ENCODE data around the gene CELA1. TPM values are rescaled to one million over a fixed set of nuclear protein-coding genes. Genes with fewer than 3 reads are reported as not detected.

The CELA1 gene
- not detected for total RNA-seq

- FAIRE-seq (no peak), DNase-seq (ENCODE audit: low spot score in 2 of 2) (no peak)
These were observed at the start of gene CELA1 for GRCh38 chr12:51346581-51346980. TSS of gene CELA1 (minus strand) at chr12:51346679. CDS start at chr12:51346638, 41 bp downstream.

- FAIRE-seq, result no peak
- no peak for DNase-seq (ENCODE audit: low spot score in 2 of 2)
These were observed 49.1 kb upstream of the CELA1 start for GRCh38 chr12:51395283-51396230.

- no peak for FAIRE-seq
- no peak for DNase-seq (ENCODE audit: low spot score in 2 of 2)
These were observed 47.4 kb upstream of the CELA1 start for GRCh38 chr12:51393676-51394545.

- no peak for FAIRE-seq
- no peak for DNase-seq (ENCODE audit: low spot score in 2 of 2)
These were observed 46.2 kb upstream of the CELA1 start for GRCh38 chr12:51392556-51393237.

DNA sequence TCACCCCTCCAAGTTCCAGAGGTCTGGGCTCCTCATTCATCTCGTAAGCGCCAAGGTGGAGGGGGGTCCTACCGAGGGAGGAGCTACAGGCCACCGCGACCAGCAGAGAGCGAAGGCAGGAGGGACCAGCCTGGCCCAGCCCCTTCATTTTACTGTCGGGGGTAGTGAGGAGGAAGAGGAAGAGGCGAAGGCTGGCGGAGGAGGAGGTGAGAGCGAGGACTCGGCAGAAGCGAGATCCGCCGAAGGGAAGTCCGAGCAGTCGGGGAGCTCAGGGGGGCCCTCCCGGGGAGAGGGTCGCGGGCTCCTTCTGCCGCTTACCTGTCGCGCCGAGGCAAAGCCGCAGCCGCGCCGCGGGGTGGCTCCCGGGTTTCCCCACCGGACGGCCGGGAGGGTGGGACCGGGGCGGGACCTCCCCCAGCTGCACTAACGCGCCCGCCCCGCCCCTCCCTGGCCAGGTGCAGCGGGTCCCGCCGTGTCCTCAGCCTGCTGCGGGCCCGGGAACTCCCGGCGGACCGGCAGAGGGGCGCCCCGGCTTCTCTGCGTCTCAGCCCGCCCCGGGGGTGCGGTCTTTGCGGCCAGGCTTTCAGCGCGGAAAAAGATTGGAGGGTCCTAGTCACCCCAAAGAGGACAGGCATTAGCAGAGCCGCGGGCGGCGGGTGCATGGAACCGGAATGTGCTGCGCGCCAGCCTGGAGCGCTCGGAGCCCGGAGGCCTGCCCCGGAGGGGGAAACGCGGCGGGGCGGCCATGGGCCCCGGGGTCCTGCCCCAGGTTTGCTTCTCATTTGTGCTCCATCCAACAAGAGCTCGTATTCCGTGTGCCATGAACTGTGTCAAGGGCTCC, 45.0 kb upstream of the CELA1 start, which contains the start of gene GALNT6:
Gene GALNT6 (minus strand): TSS at position 124 of the 841 bp plus-strand sequence. CDS start 11,625 bp downstream, outside the sequence.
- no peak for FAIRE-seq

GRCh38 chr12:51390891-51391282, 44.4 kb upstream of the CELA1 start:
- FAIRE-seq (no peak), DNase-seq (ENCODE audit: low spot score in 2 of 2) (no peak)

More for the DNA sequence above, 45.0 kb upstream of the CELA1 start, which contains the start of gene GALNT6:
- DNase-seq (ENCODE audit: low spot score in 2 of 2), result peak; percentile 42 to 59

GRCh38 chr12:51390457-51390856, 44.0 kb upstream of the CELA1 start:
- DNase-seq (ENCODE audit: low spot score in 2 of 2), result no peak
- no peak for FAIRE-seq

DNA sequence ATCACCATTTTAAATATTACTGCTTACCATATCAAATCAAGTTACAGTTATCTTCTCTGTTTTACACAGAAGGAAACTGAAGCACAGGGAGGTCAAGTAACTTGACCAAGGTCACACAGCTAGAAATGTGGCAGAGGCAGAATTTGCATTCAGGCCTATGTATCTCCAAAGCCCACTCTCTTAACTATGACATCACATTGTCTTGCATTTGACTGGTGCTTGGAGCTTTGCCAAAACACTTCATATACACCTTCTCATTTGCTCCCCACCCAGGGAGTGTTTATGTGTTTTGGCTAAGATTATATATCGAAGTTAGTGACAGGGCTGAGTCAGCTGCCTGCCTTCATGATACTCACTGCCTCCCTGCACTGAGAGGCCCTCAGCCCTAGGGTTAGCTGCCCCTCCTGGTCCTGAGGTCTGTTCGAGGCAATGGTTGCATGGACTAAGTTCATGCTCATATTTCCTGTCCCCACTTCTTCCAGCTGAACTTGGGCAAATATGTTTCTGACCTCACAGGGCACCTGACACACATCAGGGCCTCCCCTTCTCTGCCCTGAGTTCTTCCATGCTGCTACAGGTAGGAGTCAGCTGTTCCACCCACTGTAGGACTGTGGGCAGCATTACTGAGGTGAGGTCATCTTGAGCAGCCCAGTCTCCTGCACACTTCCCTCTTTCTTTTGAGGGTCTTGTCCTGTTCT, 43.0 kb upstream of the CELA1 start:
- no peak for FAIRE-seq
- DNase-seq (ENCODE audit: low spot score in 2 of 2), result no peak

DNA sequence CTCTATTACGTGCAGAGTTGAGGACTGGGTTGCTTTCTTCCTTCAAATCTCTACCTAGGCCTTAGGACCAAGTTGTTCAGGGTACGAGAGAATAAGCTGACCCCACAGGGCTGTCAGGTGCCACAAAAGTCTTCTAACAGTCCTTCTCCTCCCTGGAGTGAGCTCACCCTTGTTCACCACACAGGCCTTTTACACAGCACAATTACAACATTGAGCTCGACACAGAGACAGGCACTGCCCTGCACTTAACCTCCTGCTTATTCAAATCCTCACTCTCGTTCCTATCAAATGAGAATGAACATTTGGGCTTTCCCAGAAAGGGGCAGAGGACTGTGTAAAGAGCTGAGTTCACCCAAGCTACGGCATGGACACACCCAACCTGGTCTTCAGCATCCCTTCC, 42.4 kb upstream of the CELA1 start:
- FAIRE-seq, result no peak

DNA sequence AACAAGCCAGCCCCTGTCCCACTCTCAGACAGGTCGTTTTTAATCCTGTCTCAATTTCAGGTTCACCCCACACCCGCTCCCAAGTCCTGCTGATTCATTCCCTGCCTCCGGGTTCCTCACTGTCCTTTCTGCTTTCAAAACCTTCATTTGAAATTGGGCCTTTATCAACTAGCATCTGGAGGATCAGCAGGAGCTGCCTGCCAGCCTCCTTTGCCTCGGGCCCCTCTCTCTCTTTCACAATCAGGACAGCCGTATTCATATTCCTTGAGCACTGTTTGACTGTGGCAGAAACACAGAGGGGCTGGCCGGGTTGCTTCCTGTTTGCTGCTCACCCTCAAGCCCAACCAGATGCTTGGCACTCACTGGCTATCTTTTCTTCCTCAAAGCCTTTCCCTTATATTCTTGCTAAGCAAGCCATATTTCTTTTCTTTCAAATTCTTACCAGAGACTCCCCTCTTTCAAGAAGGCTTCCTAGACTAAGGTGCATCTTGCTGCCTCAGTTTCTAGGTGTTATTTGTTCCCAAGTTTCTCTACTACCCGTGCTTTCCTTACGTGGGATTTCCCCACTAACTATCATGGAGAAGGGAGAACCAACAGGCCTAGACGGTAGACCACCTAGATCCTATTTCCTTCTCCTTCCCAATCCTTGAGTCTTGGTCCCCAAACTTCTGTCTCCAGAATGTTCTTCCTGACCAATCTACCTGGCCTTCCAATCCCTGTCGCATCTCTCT, 41.8 kb upstream of the CELA1 start:
- FAIRE-seq (no peak), DNase-seq (ENCODE audit: low spot score in 2 of 2) (no peak)

More for the DNA sequence above, 42.4 kb upstream of the CELA1 start:
- DNase-seq (ENCODE audit: low spot score in 2 of 2), result no peak

DNA sequence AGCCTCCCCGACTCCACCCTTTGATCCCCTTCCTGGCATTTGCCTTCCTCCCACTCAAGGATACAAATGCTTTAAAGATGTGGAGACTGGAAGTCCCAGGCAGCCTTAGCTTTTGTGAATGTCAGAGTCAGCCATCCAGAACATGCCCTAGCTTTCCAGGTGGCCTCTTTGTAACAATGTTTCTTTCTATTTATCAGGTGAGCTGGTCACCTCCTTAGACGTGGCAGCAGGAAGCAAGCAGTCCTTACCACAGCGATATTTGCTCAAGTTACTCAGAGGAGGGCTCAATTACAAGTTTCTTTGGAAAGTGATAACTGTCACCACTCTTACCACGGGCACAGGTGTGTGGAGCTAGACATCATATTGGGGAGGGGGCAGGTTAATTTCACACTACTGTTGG, 39.9 kb upstream of the CELA1 start:
- DNase-seq (ENCODE audit: low spot score in 2 of 2) (no peak), FAIRE-seq (no peak)

GRCh38 chr12:51383269-51383905, 36.9 kb upstream of the CELA1 start:
- DNase-seq (ENCODE audit: low spot score in 2 of 2), result no peak
- FAIRE-seq, result no peak

GRCh38 chr12:51382173-51382572, 35.7 kb upstream of the CELA1 start:
- no peak for FAIRE-seq
- no peak for DNase-seq (ENCODE audit: low spot score in 2 of 2)

DNA sequence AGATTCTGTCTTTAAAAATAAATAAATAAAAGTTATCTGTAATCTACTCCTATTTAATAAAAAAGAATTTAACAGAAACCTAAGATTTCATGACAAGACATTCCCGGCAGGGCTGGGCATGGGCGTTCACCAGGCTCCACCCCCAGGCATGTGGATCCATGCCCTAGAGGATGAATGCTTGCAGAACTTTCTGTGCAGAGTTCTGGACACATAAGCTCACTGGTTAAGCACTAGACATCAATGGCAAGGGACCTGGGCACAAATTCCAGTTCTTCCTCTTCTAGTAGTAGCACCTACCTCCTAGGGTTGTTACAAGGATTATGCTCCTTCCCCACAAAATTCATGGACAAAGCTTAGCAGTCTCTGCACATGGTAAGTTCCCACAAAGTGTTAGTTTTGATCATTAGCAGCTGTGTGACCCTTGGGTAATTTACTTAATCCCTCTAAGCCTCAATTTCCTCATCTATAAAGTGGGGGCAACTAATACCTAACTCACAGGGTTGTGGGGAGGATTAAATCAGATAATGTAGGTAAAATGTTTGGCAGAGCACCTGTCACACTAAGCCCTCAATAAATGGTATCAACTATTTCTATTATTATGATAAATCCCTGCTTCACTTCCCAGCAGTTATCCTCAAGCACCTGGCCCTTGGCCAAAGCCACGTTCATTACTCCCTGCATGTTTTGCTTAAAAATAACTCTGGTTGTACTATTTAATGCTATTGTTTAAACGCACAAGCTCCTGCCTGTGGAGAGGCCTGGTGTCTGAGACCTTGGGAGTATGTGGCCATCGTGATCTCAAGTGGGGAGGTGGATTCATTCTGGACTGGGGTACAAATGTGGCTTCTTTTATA, 35.0 kb upstream of the CELA1 start:
- DNase-seq (ENCODE audit: low spot score in 2 of 2) (no peak), FAIRE-seq (no peak)

GRCh38 chr12:51379571-51379970, 33.1 kb upstream of the CELA1 start:
- FAIRE-seq, result no peak

DNA sequence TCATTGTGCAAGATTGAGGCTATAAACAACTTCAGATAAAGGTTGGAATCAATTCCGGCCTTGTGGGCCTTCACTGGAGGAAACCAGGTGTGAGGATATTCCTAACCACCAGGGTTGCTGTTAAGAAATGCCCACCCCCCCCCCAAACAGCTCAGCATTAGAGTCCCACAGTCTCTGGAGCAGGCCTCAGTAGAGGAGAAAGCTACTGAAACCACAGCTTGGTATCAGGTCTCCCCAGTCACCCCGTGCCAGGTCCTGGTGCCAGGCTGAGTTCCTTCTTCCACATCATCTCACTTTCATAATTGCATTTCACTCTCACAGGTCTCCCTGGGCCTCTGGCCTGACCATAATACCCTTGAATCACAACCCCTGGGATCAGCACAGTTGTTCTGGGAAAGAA, 32.3 kb upstream of the CELA1 start:
- FAIRE-seq, result no peak
- no peak for DNase-seq (ENCODE audit: low spot score in 2 of 2)

More at GRCh38 chr12:51379571-51379970, 33.1 kb upstream of the CELA1 start:
- no peak for DNase-seq (ENCODE audit: low spot score in 2 of 2)
